ENCODE measurements around the gene FGD2.

FGD2 gene, protein sequence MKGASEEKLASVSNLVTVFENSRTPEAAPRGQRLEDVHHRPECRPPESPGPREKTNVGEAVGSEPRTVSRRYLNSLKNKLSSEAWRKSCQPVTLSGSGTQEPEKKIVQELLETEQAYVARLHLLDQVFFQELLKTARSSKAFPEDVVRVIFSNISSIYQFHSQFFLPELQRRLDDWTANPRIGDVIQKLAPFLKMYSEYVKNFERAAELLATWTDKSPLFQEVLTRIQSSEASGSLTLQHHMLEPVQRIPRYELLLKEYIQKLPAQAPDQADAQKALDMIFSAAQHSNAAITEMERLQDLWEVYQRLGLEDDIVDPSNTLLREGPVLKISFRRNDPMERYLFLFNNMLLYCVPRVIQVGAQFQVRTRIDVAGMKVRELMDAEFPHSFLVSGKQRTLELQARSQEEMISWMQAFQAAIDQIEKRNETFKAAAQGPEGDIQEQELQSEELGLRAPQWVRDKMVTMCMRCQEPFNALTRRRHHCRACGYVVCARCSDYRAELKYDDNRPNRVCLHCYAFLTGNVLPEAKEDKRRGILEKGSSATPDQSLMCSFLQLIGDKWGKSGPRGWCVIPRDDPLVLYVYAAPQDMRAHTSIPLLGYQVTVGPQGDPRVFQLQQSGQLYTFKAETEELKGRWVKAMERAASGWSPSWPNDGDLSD

GRCh38 chr6:37005061-37005810, at the start of gene FGD2:
FGD2 (plus strand) TSS chr6:37005655; CDS start chr6:37005818, 163 bp downstream.
- Histone ChIP-seq H3K36me3 (ENCODE audit: insufficient read depth) (no peaks in the 10 kb centered on the region), H3K9ac (no peak within 1 kb of the TSS), H3K4me2 (no peak within 1 kb of the TSS), H3K27me3 (ENCODE audit: insufficient read depth, low read depth) (peaks cover 7% of the 10 kb centered on the region; the same call in 1 of the 2 replicates), H3K27ac (no peak within 1 kb of the TSS), H3K4me1 (ENCODE audit: low read depth, poor library complexity, severe bottlenecking) (no peaks in the 10 kb centered on the region), H2AFZ (ENCODE audit: low read depth) (no peak within 1 kb of the TSS), H4K20me1 (ENCODE audit: insufficient read depth) (no peaks in the 10 kb centered on the region), H3K4me3 (IDR thresholded peaks at IDR 0.05; ENCODE audit: insufficient read depth, low read depth, low read length) (no peak within 1 kb of the TSS), H3K79me2 (ENCODE audit: insufficient read depth, low read depth) (no peaks in the 10 kb centered on the region)
- TF ChIP-seq CTCF (conservative IDR thresholded peaks at IDR 0.05; ENCODE audit: low read depth, low read length) = no peak

- H3K4me3 ChIP-seq (IDR thresholded peaks at IDR 0.05; ENCODE audit: insufficient read depth, low read depth, low read length) = no peak overlapping the region
- no peak overlapping the region for H3K4me2 ChIP-seq
- no peaks in the 10 kb centered on the region for H3K79me2 ChIP-seq (ENCODE audit: insufficient read depth, low read depth)
Observed at GRCh38 chr6:36955671-36956445, 49.6 kb upstream of the FGD2 start.

GRCh38 chr6:36956446-36956820, 49.0 kb upstream of the FGD2 start:
- Histone ChIP-seq H3K27me3 (ENCODE audit: insufficient read depth, low read depth) (no peaks in the 10 kb centered on the region), H3K79me2 (ENCODE audit: insufficient read depth, low read depth) (no peaks in the 10 kb centered on the region), H3K4me2 (no peak overlapping the region), H3K9ac (no peak overlapping the region), H4K20me1 (ENCODE audit: insufficient read depth) (no peaks in the 10 kb centered on the region), H2AFZ (ENCODE audit: low read depth) (no peak overlapping the region), H3K4me1 (ENCODE audit: low read depth, poor library complexity, severe bottlenecking) (no peaks in the 10 kb centered on the region), H3K4me3 (IDR thresholded peaks at IDR 0.05; ENCODE audit: insufficient read depth, low read depth, low read length) (no peak overlapping the region), H3K36me3 (ENCODE audit: insufficient read depth) (no peaks in the 10 kb centered on the region), H3K27ac (no peak overlapping the region)
- no peak for TF ChIP-seq CTCF (conservative IDR thresholded peaks at IDR 0.05; ENCODE audit: low read depth, low read length)

More at GRCh38 chr6:36955671-36956445, 49.6 kb upstream of the FGD2 start:
- H4K20me1 ChIP-seq (ENCODE audit: insufficient read depth) = no peaks in the 10 kb centered on the region
- no peak overlapping the region for H3K27ac ChIP-seq
- H3K4me1 ChIP-seq (ENCODE audit: low read depth, poor library complexity, severe bottlenecking) = no peaks in the 10 kb centered on the region
- no peaks in the 10 kb centered on the region for H3K27me3 ChIP-seq (ENCODE audit: insufficient read depth, low read depth)
- no peak for TF ChIP-seq CTCF (conservative IDR thresholded peaks at IDR 0.05; ENCODE audit: low read depth, low read length)
- no peaks in the 10 kb centered on the region for H3K36me3 ChIP-seq (ENCODE audit: insufficient read depth)
- H3K9ac ChIP-seq = no peak overlapping the region
- no peak overlapping the region for H2AFZ ChIP-seq (ENCODE audit: low read depth)

- no peaks in the 10 kb centered on the region for H3K79me2 ChIP-seq (ENCODE audit: insufficient read depth, low read depth)
- no peak overlapping the region for H2AFZ ChIP-seq (ENCODE audit: low read depth)
- H3K27ac ChIP-seq = no peak overlapping the region
- H3K4me3 ChIP-seq (IDR thresholded peaks at IDR 0.05; ENCODE audit: insufficient read depth, low read depth, low read length) = no peak overlapping the region
- H3K36me3 ChIP-seq (ENCODE audit: insufficient read depth) = no peaks in the 10 kb centered on the region
- H3K4me1 ChIP-seq (ENCODE audit: low read depth, poor library complexity, severe bottlenecking) = no peaks in the 10 kb centered on the region
- no peak for TF ChIP-seq CTCF (conservative IDR thresholded peaks at IDR 0.05; ENCODE audit: low read depth, low read length)
- H4K20me1 ChIP-seq (ENCODE audit: insufficient read depth) = no peaks in the 10 kb centered on the region
- H3K27me3 ChIP-seq (ENCODE audit: insufficient read depth, low read depth) = no peaks in the 10 kb centered on the region
- no peak overlapping the region for H3K4me2 ChIP-seq
- H3K9ac ChIP-seq = no peak overlapping the region
Observed at GRCh38 chr6:36957773-36958271, 47.6 kb upstream of the FGD2 start.
